ENCODE results near the gene INCA1.

DNA sequence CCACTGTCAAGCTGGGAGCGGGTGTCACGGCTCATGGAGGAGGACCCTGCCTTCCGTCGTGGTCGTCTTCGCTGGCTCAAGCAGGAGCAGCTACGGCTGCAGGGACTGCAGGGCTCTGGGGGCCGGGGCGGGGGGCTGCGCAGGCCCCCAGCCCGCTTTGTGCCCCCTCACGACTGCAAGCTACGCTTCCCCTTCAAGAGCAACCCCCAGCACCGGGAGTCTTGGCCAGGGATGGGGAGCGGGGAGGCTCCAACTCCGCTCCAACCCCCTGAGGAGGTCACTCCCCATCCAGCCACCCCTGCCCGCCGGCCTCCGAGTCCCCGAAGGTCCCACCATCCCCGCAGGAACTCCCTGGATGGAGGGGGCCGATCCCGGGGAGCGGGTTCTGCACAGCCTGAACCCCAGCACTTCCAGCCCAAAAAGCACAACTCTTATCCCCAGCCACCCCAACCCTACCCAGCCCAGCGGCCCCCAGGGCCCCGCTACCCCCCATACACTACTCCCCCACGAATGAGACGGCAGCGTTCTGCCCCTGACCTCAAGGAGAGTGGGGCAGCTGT lies 26.3 kb upstream of the INCA1 start:
- TF ChIP-seq, protein P1, sequence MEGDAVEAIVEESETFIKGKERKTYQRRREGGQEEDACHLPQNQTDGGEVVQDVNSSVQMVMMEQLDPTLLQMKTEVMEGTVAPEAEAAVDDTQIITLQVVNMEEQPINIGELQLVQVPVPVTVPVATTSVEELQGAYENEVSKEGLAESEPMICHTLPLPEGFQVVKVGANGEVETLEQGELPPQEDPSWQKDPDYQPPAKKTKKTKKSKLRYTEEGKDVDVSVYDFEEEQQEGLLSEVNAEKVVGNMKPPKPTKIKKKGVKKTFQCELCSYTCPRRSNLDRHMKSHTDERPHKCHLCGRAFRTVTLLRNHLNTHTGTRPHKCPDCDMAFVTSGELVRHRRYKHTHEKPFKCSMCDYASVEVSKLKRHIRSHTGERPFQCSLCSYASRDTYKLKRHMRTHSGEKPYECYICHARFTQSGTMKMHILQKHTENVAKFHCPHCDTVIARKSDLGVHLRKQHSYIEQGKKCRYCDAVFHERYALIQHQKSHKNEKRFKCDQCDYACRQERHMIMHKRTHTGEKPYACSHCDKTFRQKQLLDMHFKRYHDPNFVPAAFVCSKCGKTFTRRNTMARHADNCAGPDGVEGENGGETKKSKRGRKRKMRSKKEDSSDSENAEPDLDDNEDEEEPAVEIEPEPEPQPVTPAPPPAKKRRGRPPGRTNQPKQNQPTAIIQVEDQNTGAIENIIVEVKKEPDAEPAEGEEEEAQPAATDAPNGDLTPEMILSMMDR (IDR thresholded peaks at IDR 0.05; ENCODE audit: insufficient read depth, low read length, poor library complexity, severe bottlenecking): no peak
- no peak for TF ChIP-seq EZH2phosphoT487 (conservative IDR thresholded peaks at IDR 0.05; ENCODE audit: low read length)
